HG02678 (cell line): ENCODE data around the gene TMPRSS9.
"Not testable (repeated sequence)": the region's sequence is repeated elsewhere in the genome, so short reads cannot be mapped to it uniquely, and the experiment has no call there.

Experiments
- ATAC-seq: cut with Tn5 transposase; IDR thresholded peaks from one replicate; pipeline ENCODE4 v1.9.1; 2021; ENCODE audit warnings: mild to moderate bottlenecking, moderate library complexity; ENCODE audit not compliant: unreplicated experiment

The TMPRSS9 gene

GRCh38 chr19:2387367-2388288, 27.6 kb downstream of the TMPRSS9 start:
- ATAC-seq, result no peak

- ATAC-seq, result no peak
These were observed 29.5 kb downstream of the TMPRSS9 start for GRCh38 chr19:2389594-2389993.

- no peak for ATAC-seq
These were observed 31.2 kb downstream of the TMPRSS9 start for GRCh38 chr19:2391118-2391725.

- ATAC-seq, result no peak
These were observed 32.3 kb downstream of the TMPRSS9 start for GRCh38 chr19:2392366-2392765.

- not testable (repeated sequence) for ATAC-seq
These were observed 32.8 kb downstream of the TMPRSS9 start for GRCh38 chr19:2392899-2393298.

- no peak for ATAC-seq
These were observed 34.0 kb downstream of the TMPRSS9 start for GRCh38 chr19:2394054-2394441.

DNA sequence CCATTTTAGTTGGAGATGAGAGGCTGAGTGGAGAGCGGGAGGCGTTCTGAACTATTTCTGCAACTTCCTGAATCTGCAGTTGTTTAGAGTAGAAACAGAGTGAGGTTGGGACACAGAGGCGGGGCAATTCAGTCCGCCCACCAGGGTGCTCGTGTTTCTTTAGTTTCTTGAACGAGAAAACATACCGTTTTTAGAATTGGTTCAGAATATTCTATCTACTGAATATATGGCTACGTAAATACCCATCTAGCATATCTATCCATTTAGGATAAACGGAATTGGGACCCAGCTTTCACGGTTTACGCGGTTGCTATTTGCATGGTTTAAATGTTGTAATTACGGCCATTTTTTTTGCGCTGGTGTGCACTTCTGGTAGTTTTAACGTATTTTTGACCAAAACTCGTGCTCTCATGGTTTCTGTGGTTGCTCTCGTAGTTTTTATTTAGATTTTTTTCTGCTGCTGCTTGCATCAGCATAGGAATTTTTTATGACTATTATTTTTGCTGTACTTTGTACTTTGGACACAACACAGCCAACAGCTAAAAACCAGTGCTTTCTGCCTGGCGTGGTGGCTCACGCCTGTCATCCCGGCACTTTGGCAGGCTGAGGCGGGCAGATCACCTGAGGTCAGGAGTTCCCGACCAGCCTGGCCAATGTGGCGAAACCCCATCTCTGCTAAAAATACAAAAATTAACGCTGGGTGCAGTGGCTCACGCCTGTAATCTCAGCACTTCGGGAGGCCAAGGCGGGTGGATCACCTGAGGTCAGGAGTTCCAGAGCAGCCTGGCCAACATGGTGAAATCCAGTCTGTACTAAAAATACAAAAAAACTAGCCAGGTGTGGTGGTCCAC, 34.6 kb downstream of the TMPRSS9 start:
- no peak for ATAC-seq

- ATAC-seq, result not testable (repeated sequence)
These were observed 35.3 kb downstream of the TMPRSS9 start for GRCh38 chr19:2395293-2395829.

DNA sequence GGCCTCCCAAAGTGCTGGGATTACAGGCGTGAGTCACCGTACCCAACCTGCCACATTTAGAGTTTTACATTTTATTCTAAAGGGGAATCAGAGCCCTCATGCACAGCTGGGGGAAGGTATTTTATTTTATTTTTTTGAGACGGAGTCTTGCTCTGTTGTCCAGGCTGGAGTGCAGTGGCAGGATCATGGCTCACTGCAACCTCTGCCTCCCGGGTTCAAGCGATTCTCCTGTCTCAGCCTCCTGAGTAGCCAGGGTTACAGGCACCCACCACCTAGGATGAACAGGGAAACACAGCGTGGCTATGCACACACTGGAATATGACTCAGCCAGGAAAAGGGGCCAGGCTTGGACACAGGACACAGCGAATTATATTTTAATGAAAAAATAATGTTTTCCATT, 37.1 kb downstream of the TMPRSS9 start:
- not testable (repeated sequence) for ATAC-seq

- no peak for ATAC-seq
These were observed 38.8 kb downstream of the TMPRSS9 start for GRCh38 chr19:2398735-2399305.

GRCh38 chr19:2399582-2399981, 39.5 kb downstream of the TMPRSS9 start:
- no peak for ATAC-seq

- ATAC-seq, result no peak
These were observed 48.2 kb downstream of the TMPRSS9 start for GRCh38 chr19:2408247-2408646.

- ATAC-seq, result no peak
These were observed 49.4 kb downstream of the TMPRSS9 start for GRCh38 chr19:2409352-2409912.

DNA sequence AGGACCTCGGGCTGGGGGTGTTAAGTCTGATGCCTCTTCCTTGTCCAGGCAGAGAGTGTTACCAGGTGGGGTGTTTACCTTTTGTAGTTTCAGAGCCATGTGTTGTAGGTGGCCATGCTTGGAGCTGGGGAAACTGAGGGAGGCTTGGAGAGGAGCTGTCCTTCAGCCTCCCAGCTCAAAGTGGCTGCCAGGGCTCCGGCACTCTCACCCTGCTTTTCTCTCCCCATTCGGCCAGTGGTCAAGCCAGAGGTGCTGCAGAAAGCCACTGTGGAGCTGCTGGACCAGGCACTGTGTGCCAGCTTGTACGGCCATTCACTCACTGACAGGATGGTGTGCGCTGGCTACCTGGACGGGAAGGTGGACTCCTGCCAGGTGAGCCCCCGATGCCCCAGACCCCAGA, 50.0 kb downstream of the TMPRSS9 start:
- ATAC-seq, result no peak

GRCh38 chr19:2411709-2412108, 51.6 kb downstream of the TMPRSS9 start:
- ATAC-seq, result no peak

GRCh38 chr19:2412449-2412848, 52.4 kb downstream of the TMPRSS9 start:
- ATAC-seq, result no peak

GRCh38 chr19:2413159-2413558, 53.1 kb downstream of the TMPRSS9 start:
- ATAC-seq, result no peak

GRCh38 chr19:2413629-2414028, 53.6 kb downstream of the TMPRSS9 start:
- ATAC-seq, result no peak

GRCh38 chr19:2415281-2415972, 55.4 kb downstream of the TMPRSS9 start:
- no peak for ATAC-seq

DNA sequence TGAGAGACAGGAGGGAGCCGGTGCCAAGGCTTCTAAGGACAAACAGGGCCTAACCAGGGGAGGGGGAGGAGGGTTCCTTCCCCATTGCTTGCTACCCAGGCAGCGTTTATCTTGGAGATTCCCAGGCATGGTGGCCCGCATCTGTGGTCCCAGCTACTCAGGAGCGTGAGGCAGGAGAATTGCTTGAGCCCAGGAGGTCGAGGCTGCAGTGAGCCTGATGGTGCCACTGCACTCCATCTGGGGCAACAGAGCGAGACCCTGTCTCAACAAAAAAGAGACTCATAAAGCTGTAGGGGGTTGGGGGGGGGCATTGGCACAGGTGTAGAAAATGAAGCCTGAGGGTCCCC, 55.9 kb downstream of the TMPRSS9 start:
- ATAC-seq, result no peak
